Nephron progenitor cell (in vitro differentiated cells): ENCODE results near the gene SCD.

ENCODE experiments used
- DNase-seq: peaks from one replicate; pipeline ENCODE4 v3.0.0; 2021
- H3K27ac Mint-ChIP-seq: 2 replicates; pipeline ENCODE4 v1.8.0; 2021; ENCODE audit warnings: mild to moderate bottlenecking, moderate library complexity, mixed read lengths
- H3K27me3 Mint-ChIP-seq: 2 replicates; pipeline ENCODE4 v1.8.0; 2021; ENCODE audit warnings: mild to moderate bottlenecking, low read depth, mixed read lengths; ENCODE audit not compliant: poor library complexity
- H3K36me3 Mint-ChIP-seq: 2 replicates; pipeline ENCODE4 v1.8.0; 2021; ENCODE audit warnings: low read depth, mixed read lengths
- H3K4me1 Mint-ChIP-seq: 2 replicates; pipeline ENCODE4 v1.8.0; 2021; ENCODE audit warnings: mixed read lengths
- H3K4me3 Mint-ChIP-seq: 2 replicates; pipeline ENCODE4 v1.8.0; 2021; ENCODE audit warnings: mild to moderate bottlenecking, moderate library complexity, mixed read lengths
- H3K9me3 Mint-ChIP-seq: 2 replicates; pipeline ENCODE4 v1.8.0; 2021; ENCODE audit warnings: mild to moderate bottlenecking, moderate library complexity, mixed read lengths
- TF ChIP-seq, protein P1 (sequence below): fragments of 200-600 bp; sonication (generic); IDR thresholded peaks from 2 replicates; pipeline ENCODE4 v1.5.0; 2021; ENCODE audit warnings: antibody characterized with exemption

Gene SCD

GRCh38 chr10:100327007-100327717 lies 19.9 kb upstream of the SCD start:
- TF ChIP-seq, protein P1, sequence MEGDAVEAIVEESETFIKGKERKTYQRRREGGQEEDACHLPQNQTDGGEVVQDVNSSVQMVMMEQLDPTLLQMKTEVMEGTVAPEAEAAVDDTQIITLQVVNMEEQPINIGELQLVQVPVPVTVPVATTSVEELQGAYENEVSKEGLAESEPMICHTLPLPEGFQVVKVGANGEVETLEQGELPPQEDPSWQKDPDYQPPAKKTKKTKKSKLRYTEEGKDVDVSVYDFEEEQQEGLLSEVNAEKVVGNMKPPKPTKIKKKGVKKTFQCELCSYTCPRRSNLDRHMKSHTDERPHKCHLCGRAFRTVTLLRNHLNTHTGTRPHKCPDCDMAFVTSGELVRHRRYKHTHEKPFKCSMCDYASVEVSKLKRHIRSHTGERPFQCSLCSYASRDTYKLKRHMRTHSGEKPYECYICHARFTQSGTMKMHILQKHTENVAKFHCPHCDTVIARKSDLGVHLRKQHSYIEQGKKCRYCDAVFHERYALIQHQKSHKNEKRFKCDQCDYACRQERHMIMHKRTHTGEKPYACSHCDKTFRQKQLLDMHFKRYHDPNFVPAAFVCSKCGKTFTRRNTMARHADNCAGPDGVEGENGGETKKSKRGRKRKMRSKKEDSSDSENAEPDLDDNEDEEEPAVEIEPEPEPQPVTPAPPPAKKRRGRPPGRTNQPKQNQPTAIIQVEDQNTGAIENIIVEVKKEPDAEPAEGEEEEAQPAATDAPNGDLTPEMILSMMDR: no peak
- Mint-ChIP-seq H3K4me1 (peaks cover 10% of the 10 kb centered on the region), H3K27me3 (peaks cover 51% of the 10 kb centered on the region), H3K36me3 (no peaks in the 10 kb centered on the region), H3K9me3 (no peaks in the 10 kb centered on the region), H3K27ac (no peak overlapping the region), H3K4me3 (no peak overlapping the region)
- DNase-seq: no peak

DNA sequence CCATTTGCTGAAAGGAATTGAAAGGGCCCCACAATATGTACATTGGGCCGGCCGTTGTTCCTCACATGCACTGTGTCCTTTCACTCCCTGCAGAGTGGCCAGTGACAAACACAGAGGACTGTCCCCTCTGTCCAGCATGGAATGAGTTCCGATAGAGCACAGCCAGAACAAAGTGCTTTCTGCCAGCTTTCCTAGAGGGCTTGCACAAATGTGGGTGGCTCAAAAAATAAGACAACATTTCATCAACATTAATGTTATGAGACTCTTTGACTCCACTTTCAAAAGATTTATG lies 19.4 kb upstream of the SCD start:
- H3K9me3 Mint-ChIP-seq: no peaks in the 10 kb centered on the region
- TF ChIP-seq, protein P1: no peak
- peaks cover 52% of the 10 kb centered on the region for H3K27me3 Mint-ChIP-seq
- no peak overlapping the region for H3K4me3 Mint-ChIP-seq
- no peak for DNase-seq
- no peak overlapping the region for H3K27ac Mint-ChIP-seq
- H3K4me1 Mint-ChIP-seq: peaks cover 10% of the 10 kb centered on the region
- H3K36me3 Mint-ChIP-seq: no peaks in the 10 kb centered on the region

DNA sequence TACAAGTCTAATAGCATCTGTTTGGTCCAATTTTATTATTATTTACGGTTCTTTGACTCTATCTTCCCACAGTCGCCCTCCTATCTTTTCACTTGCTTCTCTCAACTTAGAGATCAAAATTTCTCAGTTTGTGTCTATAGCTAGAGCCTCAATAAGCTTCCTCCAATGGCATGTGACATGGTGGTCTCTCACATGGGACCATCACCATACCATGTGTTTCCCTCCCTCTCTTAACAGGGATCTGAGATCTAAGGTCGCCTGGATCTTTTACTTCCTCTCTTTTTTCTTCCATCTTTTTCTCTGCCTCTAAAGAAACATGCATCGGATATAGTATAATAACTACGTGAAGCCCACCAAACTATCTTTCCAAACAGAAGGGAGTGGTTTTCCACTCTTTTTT lies 18.8 kb upstream of the SCD start:
- no peaks in the 10 kb centered on the region for H3K9me3 Mint-ChIP-seq
- H3K36me3 Mint-ChIP-seq: no peaks in the 10 kb centered on the region

DNA sequence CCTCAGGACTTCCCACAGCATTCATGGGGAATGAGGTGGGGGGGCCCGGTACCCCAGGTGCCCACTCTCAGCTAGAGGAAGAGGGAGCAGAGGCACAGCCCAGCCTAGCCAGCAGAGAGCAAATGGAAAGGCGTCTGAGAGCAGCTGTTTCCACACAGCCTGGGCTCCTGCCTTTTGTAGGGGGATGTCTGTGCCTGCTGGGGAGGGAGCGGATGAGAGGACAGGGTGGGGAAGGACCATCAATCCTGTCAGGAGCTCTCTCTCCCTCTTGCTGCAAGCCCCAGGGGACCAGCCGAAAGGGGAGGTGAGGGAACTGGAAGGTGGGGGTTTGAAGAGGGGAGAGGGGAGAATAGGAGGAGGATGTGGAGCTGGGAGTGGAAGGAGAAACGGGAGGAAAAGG lies 17.0 kb upstream of the SCD start, which contains the start of gene PKD2L1:
PKD2L1 (minus strand) TSS at position 150 of the 400 bp plus-strand sequence; CDS start at position 25, 125 bp downstream.
- Mint-ChIP-seq H3K4me1 (peaks cover 10% of the 10 kb centered on the region), H3K4me3 (no peak within 1 kb of the TSS), H3K27ac (no peak within 1 kb of the TSS), H3K9me3 (no peaks in the 10 kb centered on the region), H3K27me3 (peaks cover 49% of the 10 kb centered on the region), H3K36me3 (no peaks in the 10 kb centered on the region)
- TF ChIP-seq, protein P1: no peak
- DNase-seq: no peak

More for the DNA sequence above, 18.8 kb upstream of the SCD start:
- no peak overlapping the region for H3K4me3 Mint-ChIP-seq
- no peak for DNase-seq
- peaks cover 55% of the 10 kb centered on the region for H3K27me3 Mint-ChIP-seq
- H3K4me1 Mint-ChIP-seq: peaks cover 10% of the 10 kb centered on the region
- no peak overlapping the region for H3K27ac Mint-ChIP-seq
- TF ChIP-seq, protein P1: no peak

- Mint-ChIP-seq H3K4me3 (no peak overlapping the region), H3K27ac (no peak overlapping the region), H3K4me1 (peaks cover 10% of the 10 kb centered on the region), H3K27me3 (peaks cover 29% of the 10 kb centered on the region), H3K36me3 (no peaks in the 10 kb centered on the region), H3K9me3 (no peaks in the 10 kb centered on the region)
- TF ChIP-seq, protein P1: no peak
- no peak for DNase-seq
Observed at GRCh38 chr10:100333106-100333505, 13.9 kb upstream of the SCD start.
